Measurements from ENCODE around the gene POLH. TPM values are rescaled to one million over a fixed set of nuclear protein-coding genes. Genes with fewer than 3 reads are reported as not detected.
A peak's percentile ranks its signal among the peaks of the same experiment; 100 is the strongest.
"Not testable (repeated sequence)": the region's sequence is repeated elsewhere in the genome, so short reads cannot be mapped to it uniquely, and the experiment has no call there.

The POLH gene
- total RNA-seq, 1 experiment from 2014 or later: 24.9 TPM

DNA sequence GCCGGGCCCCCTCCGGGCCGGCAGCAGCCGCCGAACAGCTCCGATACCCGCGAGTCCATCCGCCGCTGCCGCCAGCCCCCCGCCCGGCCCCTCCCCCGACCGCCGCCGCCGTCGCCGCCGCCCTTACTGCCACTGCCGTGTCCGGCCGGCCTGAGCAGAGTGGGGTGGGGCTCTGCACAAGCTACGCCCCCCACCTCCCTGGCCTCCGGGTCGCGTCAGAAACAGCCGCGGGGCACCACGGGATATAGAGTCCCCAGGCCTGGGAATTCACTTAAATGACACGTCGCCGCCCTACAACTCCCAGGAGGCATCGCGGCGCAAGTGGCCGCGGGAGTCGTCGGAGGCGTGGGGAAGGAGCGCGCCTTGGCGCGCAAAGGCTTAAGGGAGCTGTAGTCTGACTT lies 53.1 kb downstream of the POLH start, which contains the start of gene GTPBP2:
TSS of gene GTPBP2 (minus strand) at position 161 of the 401 bp plus-strand sequence. CDS start at position 59, 102 bp downstream.
- Histone ChIP-seq H3K27me3 (replicated peaks; ENCODE audit: insufficient read depth, low read depth, low read length, poor library complexity) (no peaks in the 10 kb centered on the region), H3K36me3 (ENCODE audit: insufficient read depth, low read length, poor library complexity, severe bottlenecking) (peaks cover 24% of the 10 kb centered on the region), H3K4me1 (ENCODE audit: insufficient read depth, low read length, poor library complexity, severe bottlenecking) (peaks cover 19% of the 10 kb centered on the region), H3K9me3 (ENCODE audit: low read depth, low read length, poor library complexity, severe bottlenecking) (no peaks in the 10 kb centered on the region), H3K4me3 (ENCODE audit: low read depth, low read length, poor library complexity, severe bottlenecking) (peak within 1 kb of the TSS; percentile 60), H3K27ac (ENCODE audit: low read depth, low read length, poor library complexity, severe bottlenecking) (peak within 1 kb of the TSS; percentile 96)
- BruUV-seq (replicated peaks): no TSS peak
- peak; percentile 99 for DNase-seq (ENCODE audit: low spot score)
- POLR2A ChIA-PET (ENCODE audit: low non-redundant PET): interaction anchor here (0.8 kb wide), 1 partner anchor 37 kb away, joined by 5 read pairs; no protein-coding TSS in a partner anchor
- no peak for TF ChIP-seq EZH2 (IDR thresholded peaks at IDR 0.05; ENCODE audit: borderline replicate concordance, low read depth, low read length, poor library complexity, severe bottlenecking)
- TF ChIP-seq, protein P1, sequence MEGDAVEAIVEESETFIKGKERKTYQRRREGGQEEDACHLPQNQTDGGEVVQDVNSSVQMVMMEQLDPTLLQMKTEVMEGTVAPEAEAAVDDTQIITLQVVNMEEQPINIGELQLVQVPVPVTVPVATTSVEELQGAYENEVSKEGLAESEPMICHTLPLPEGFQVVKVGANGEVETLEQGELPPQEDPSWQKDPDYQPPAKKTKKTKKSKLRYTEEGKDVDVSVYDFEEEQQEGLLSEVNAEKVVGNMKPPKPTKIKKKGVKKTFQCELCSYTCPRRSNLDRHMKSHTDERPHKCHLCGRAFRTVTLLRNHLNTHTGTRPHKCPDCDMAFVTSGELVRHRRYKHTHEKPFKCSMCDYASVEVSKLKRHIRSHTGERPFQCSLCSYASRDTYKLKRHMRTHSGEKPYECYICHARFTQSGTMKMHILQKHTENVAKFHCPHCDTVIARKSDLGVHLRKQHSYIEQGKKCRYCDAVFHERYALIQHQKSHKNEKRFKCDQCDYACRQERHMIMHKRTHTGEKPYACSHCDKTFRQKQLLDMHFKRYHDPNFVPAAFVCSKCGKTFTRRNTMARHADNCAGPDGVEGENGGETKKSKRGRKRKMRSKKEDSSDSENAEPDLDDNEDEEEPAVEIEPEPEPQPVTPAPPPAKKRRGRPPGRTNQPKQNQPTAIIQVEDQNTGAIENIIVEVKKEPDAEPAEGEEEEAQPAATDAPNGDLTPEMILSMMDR (conservative IDR thresholded peaks at IDR 0.05; ENCODE audit: low read depth, low read length): no peak
- CTCF ChIA-PET: interaction anchor here (0.6 to 1.2 kb wide), 3 partner anchors 20 to 450 kb away, joined by 3 to 4 read pairs (median 4); no protein-coding TSS in a partner anchor
- intact Hi-C loops (cut with micrococcal nuclease; ENCODE audit: unreplicated experiment): no loop called here

DNA sequence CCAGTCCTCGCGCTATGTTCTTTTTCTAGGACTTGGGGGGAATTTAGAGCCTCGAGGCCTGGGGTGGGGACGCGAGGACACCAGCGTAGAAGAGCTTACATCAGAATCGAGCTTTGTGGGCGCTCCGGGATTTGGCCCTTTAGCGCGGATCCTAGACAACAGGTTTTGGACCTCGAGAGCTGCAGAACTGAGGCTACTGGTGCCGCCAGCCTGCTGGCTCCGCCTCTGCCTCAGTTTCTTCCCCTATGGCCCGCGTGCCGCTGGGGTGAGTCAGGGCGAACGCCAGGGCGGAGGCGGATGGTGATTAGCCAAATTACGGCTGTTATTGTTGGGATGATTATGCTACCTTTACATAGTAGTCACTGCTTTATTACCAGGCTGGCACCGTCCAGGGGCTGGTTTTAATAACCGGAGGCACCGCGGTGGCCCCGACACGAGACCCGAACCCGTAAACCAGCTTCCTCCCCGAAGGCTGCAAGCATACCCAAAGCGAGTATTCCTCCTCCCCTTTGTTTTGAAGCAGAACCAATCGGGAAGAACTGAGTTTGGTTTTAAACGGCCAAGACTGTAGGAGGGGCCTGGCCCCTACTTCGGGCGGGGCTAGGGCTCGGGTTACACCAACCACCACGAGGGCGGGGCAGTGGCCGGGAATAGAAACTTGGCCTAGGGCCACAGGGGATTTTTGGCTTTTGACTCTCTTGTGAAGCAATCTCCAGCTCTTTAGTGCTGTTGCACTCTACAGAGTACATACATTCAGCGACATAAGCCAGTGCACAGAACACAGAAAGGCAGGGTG lies 53.7 kb downstream of the POLH start:
- ChIA-PET CTCF (interaction anchor here (0.6 to 1.2 kb wide), 3 partner anchors 21 to 450 kb away, joined by 3 to 4 read pairs (median 4); no protein-coding TSS in a partner anchor), POLR2A (ENCODE audit: low non-redundant PET) (interaction anchor here (0.5 to 0.8 kb wide), 3 partner anchors 36 to 281 kb away, joined by 3 to 5 read pairs (median 5); partner anchors contain the start of gene VEGFA)
- Histone ChIP-seq H3K4me3 (ENCODE audit: low read depth, low read length, poor library complexity, severe bottlenecking) (peak overlapping the region; percentile 60), H3K27ac (ENCODE audit: low read depth, low read length, poor library complexity, severe bottlenecking) (peak overlapping the region; percentile 96), H3K36me3 (ENCODE audit: insufficient read depth, low read length, poor library complexity, severe bottlenecking) (peaks cover 18% of the 10 kb centered on the region), H3K27me3 (replicated peaks; ENCODE audit: insufficient read depth, low read depth, low read length, poor library complexity) (no peaks in the 10 kb centered on the region), H3K4me1 (ENCODE audit: insufficient read depth, low read length, poor library complexity, severe bottlenecking) (peaks cover 20% of the 10 kb centered on the region), H3K9me3 (ENCODE audit: low read depth, low read length, poor library complexity, severe bottlenecking) (no peaks in the 10 kb centered on the region)
- TSS peak; percentile 74 for BruUV-seq (replicated peaks)
- peak; percentile 99 for DNase-seq (ENCODE audit: low spot score)
- no peak for TF ChIP-seq EZH2 (IDR thresholded peaks at IDR 0.05; ENCODE audit: borderline replicate concordance, low read depth, low read length, poor library complexity, severe bottlenecking)
- TF ChIP-seq, protein P1 (conservative IDR thresholded peaks at IDR 0.05; ENCODE audit: low read depth, low read length): no peak
- intact Hi-C loops (cut with micrococcal nuclease; ENCODE audit: unreplicated experiment): no loop called here

DNA sequence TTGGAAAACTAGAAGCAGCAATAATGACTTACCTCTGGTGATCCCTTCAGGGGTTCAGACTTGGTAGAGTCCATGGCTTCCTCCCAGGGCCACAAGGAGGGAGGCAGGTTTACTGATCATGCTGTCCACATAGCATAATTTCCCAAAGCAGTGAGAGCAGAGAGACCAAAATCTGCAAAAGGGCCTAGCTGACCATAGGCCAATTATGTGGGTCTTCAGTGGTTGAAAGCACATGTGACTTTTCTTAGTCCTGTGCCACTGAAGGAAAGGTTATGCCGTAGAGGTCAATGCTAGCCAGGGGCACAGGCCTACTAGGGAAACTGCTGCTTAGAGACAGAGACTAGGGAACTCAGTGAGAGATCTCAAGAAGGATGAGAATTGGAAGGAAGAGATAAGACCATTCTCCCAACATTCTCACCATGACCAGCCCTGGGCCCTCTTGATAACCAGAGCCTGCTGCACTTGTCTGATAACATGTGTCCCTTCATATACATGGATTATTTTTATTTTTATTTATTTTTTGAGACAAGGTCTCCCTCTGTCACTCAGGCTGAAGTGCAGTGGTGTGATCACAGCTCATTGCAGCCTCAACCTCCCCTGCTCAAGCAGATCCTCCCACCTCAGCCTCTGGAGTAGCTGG lies 55.1 kb downstream of the POLH start:
- TF ChIP-seq, protein P1 (conservative IDR thresholded peaks at IDR 0.05; ENCODE audit: low read depth, low read length): no peak
- TF ChIP-seq EZH2 (IDR thresholded peaks at IDR 0.05; ENCODE audit: borderline replicate concordance, low read depth, low read length, poor library complexity, severe bottlenecking): no peak
- Histone ChIP-seq H3K4me3 (ENCODE audit: low read depth, low read length, poor library complexity, severe bottlenecking) (no peak overlapping the region), H3K27me3 (replicated peaks; ENCODE audit: insufficient read depth, low read depth, low read length, poor library complexity) (no peaks in the 10 kb centered on the region), H3K9me3 (ENCODE audit: low read depth, low read length, poor library complexity, severe bottlenecking) (no peaks in the 10 kb centered on the region), H3K36me3 (ENCODE audit: insufficient read depth, low read length, poor library complexity, severe bottlenecking) (peaks cover 4% of the 10 kb centered on the region), H3K27ac (ENCODE audit: low read depth, low read length, poor library complexity, severe bottlenecking) (peak overlapping the region; percentile 33), H3K4me1 (ENCODE audit: insufficient read depth, low read length, poor library complexity, severe bottlenecking) (peaks cover 28% of the 10 kb centered on the region)
- no peak for DNase-seq (ENCODE audit: low spot score)
- intact Hi-C loops (cut with micrococcal nuclease; ENCODE audit: unreplicated experiment): no loop called here
- ChIA-PET POLR2A (ENCODE audit: low non-redundant PET) (no interaction called here), CTCF (no interaction called here)
- no TSS peak for BruUV-seq (replicated peaks)

DNA sequence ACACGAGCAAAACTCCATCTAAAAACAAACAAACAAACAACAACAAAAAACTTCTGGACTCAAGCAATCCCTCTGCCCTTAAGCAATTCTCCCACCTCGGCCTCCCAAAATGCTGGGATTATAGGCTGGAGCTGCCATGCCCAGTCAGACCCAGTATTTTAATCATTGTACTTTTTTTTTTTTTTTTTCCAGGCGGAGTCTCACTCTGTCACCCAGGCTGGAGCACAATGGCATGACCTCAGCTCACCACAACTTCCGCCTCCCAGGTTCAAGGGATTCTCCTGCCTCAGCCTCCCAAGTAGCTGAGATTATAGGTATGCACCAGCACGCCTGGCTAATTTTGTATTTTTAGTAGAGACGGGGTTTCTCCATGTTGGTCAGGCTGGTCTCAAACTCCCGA lies 57.0 kb downstream of the POLH start:
- DNase-seq (ENCODE audit: low spot score); intact Hi-C loops (cut with micrococcal nuclease; ENCODE audit: unreplicated experiment); H3K4me3 ChIP-seq (ENCODE audit: low read depth, low read length, poor library complexity, severe bottlenecking); CTCF ChIA-PET; H3K9me3 ChIP-seq (ENCODE audit: low read depth, low read length, poor library complexity, severe bottlenecking); H3K27me3 ChIP-seq (replicated peaks; ENCODE audit: insufficient read depth, low read depth, low read length, poor library complexity); H3K27ac ChIP-seq (ENCODE audit: low read depth, low read length, poor library complexity, severe bottlenecking); POLR2A ChIA-PET (ENCODE audit: low non-redundant PET); BruUV-seq (replicated peaks): not testable (repeated sequence)
- Histone ChIP-seq H3K4me1 (ENCODE audit: insufficient read depth, low read length, poor library complexity, severe bottlenecking) (peaks cover 28% of the 10 kb centered on the region), H3K36me3 (ENCODE audit: insufficient read depth, low read length, poor library complexity, severe bottlenecking) (peaks cover 10% of the 10 kb centered on the region)
